Left lung (tissue), 10 donors: ENCODE results near the gene PADI2. TPM values are rescaled to one million over a fixed set of nuclear protein-coding genes. Genes with fewer than 3 reads are reported as not detected.

Source experiments
- ATAC-seq: fragments of 200-7000 bp; cut with Tn5 transposase; one replicate; pipeline ENCODE4 v1.9.1; 2020; ENCODE audit warnings: moderate library complexity
- DNase-seq, 4 donors: peaks; one replicate each; pipeline ENCODE4 v3.0.0-alpha.2; 2013 to 2020
- H3K27ac ChIP-seq, 2 donors: fragments of 200-600 bp; sonication (generic) in 1 of 2; one replicate each; pipeline versions ENCODE4 v1.5.0 to v1.8.0; 2020 to 2021
- H3K27me3 ChIP-seq, 2 donors: fragments of 200-600 bp; sonication (generic) in 1 of 2; one replicate each; pipeline versions ENCODE4 v1.5.0 to v1.8.0; 2020 to 2021
- H3K36me3 ChIP-seq, 2 donors: fragments of 200-600 bp; sonication (generic) in 1 of 2; one replicate each; pipeline versions ENCODE4 v1.5.0 to v1.8.0; 2020 to 2021
- H3K4me1 ChIP-seq, 2 donors: fragments of 200-600 bp; one replicate each; pipeline ENCODE4 v1.8.0; 2021
- H3K4me3 ChIP-seq, 2 donors: fragments of 200-600 bp; sonication (generic) in 1 of 2; one replicate each; pipeline versions ENCODE4 v1.5.0 to v1.8.0; 2020 to 2021; ENCODE audit warnings: mild to moderate bottlenecking in 1 of 2
- H3K9me3 ChIP-seq, 2 donors: fragments of 200-600 bp; sonication (generic) in 1 of 2; one replicate each; pipeline versions ENCODE4 v1.5.0 to v1.8.0; 2020 to 2021
- CTCF ChIP-seq, 2 donors: fragments of 200-600 bp; sonication (generic) in 1 of 2; IDR thresholded peaks; one replicate each; pipeline versions ENCODE4 v1.5.0 to v1.8.0; 2021; ENCODE audit warnings: antibody characterized with exemption in 2 of 2
- intact Hi-C, 2 donors: fragments of 100-400 bp; cut with DNase I; formaldehyde crosslinking; loops; one replicate each; pipeline versions ENCODE4 v1.11.2 to v1.14.2; 2022
- polyA plus RNA-seq, 6 donors: library from polyadenylated mRNA; unstranded; fragments of 120-200 nt; gene quantifications; one replicate each; pipeline ENCODE4 v1.2.1, GENCODE V29; 2013; ENCODE audit not compliant: insufficient read length in 6 of 6
- total RNA-seq, 2 donors: library from RNA; stranded (reverse); fragmentation: NEBNext Ultra II Directional; extraction: Animal tissue kit (Norgen Biotek cat#: 25700); gene quantifications; one replicate each; pipeline ENCODE4 v1.2.1, GENCODE V29; 2021
- donor health status: DM: no; HTN: yes; CAD: no.
- donor health status: DM: no; HTN: no; CAD: no.

The PADI2 gene
- total and polyA plus RNA-seq, 8 donors, result 2.2 to 35.4 (median 10.6) TPM

DNA sequence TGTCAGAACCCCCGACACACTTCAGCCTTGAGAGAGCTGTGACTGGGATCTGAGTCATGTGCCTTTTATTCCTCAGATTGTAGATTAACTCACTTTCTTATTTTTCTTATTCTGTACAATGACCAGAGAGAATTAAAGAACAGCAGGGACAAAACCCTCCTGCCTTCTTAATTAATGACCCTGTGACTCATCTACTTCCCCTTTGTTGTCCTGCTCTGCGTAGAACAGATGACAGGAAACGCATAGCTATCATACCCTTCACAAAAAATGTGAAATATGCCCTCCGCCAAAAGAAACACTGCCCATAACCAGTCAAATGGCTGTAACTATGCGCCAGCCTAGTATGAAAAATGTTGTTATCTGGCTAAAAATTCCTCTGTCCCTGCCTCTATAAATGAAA is 9.1 kb upstream of the PADI2 start:
- no peak for DNase-seq
- intact Hi-C loops, result no loop called here

GRCh38 chr1:17125756-17126237 is 6.5 kb upstream of the PADI2 start:
- intact Hi-C loops, result loop anchor here in 1 of 2 donors (2.0 kb wide), 1 partner anchor 111 kb away; no protein-coding TSS in a partner anchor
- DNase-seq, result peak; percentile 76 to 97 (median 90)
- no peaks in the 10 kb centered on the region for H3K9me3 ChIP-seq
- TF ChIP-seq CTCF (IDR thresholded peaks at IDR 0.05), result peak; percentile 93 to 96
- no peak overlapping the region for H3K27ac ChIP-seq
- H3K36me3 ChIP-seq, result no peaks in the 10 kb centered on the region
- ATAC-seq, result peak; percentile 92
- peaks cover 0 to 53% of the 10 kb centered on the region in 2 donors for H3K4me1 ChIP-seq
- peaks cover 0 to 8% of the 10 kb centered on the region in 2 donors for H3K27me3 ChIP-seq
- no peak overlapping the region for H3K4me3 ChIP-seq

More for the DNA sequence above, 9.1 kb upstream of the PADI2 start:
- Histone ChIP-seq H3K4me1 (peaks cover 0 to 27% of the 10 kb centered on the region in 2 donors), H3K36me3 (no peaks in the 10 kb centered on the region), H3K9me3 (no peaks in the 10 kb centered on the region), H3K27ac (peak overlapping the region; percentile 20 to 80), H3K4me3 (no peak overlapping the region), H3K27me3 (peaks cover 0 to 11% of the 10 kb centered on the region in 2 donors)
- no peak for TF ChIP-seq CTCF (IDR thresholded peaks at IDR 0.05)
- peak; percentile 72 for ATAC-seq

DNA sequence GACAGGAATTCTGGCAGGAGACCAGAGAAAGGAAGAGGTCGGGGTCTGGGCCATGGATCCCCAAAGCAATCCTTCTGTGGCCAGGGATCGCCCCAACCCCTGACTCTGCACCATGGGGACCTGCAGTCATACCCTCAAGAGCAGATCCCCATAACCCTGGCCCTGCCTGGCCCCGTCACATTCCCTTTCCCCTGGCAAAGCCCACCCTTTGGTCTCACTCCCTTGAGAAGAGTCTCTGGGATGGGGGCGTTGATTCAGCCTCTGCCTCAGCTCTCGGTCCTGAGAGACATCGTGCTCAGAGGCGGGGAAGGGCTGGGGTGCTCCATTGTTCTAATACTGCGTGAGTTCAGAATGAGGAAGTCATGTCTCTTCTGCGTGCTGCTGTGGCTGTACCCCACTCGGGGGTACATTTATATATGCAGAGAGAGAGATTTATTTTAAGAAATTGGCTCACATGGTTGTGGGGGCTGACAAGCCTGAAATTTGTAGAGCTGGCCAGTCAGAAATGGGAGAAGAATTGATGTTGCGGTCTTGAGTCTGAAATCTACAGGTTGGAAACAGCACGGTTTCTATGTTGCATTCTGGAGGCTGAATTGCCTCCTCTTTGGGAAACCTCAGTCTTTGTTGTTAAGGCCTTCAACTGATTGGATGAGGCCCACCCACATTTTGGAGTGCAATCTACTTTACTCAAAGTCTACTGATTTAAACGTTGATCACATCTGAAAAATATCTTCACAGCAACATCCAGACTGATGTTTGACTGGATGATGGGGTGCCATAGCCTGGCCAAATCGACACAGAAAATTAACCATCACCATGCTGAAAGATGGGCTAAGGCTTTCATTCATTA is 4.2 kb upstream of the PADI2 start:
- no peak overlapping the region for H3K4me3 ChIP-seq
- TF ChIP-seq CTCF (IDR thresholded peaks at IDR 0.05), result no peak
- no peaks in the 10 kb centered on the region for H3K9me3 ChIP-seq
- ATAC-seq, result no peak
- intact Hi-C loops, result no loop called here
- peaks cover 10 to 26% of the 10 kb centered on the region in 2 donors for H3K27me3 ChIP-seq
- no peak overlapping the region for H3K27ac ChIP-seq
- no peaks in the 10 kb centered on the region for H3K36me3 ChIP-seq
- H3K4me1 ChIP-seq, result peaks cover 3 to 66% of the 10 kb centered on the region in 2 donors
- DNase-seq, result peak in 1 of 4 donors; percentile 58

GRCh38 chr1:17122521-17123164 is 3.4 kb upstream of the PADI2 start:
- Histone ChIP-seq H3K4me1 (peaks cover 3 to 66% of the 10 kb centered on the region in 2 donors), H3K27me3 (peaks cover 16 to 33% of the 10 kb centered on the region in 2 donors), H3K36me3 (no peaks in the 10 kb centered on the region), H3K4me3 (no peak overlapping the region), H3K9me3 (no peaks in the 10 kb centered on the region), H3K27ac (no peak overlapping the region)
- no peak for ATAC-seq
- intact Hi-C loops, result no loop called here
- peak in 1 of 4 donors; percentile 51 for DNase-seq
- TF ChIP-seq CTCF (IDR thresholded peaks at IDR 0.05), result no peak

DNA sequence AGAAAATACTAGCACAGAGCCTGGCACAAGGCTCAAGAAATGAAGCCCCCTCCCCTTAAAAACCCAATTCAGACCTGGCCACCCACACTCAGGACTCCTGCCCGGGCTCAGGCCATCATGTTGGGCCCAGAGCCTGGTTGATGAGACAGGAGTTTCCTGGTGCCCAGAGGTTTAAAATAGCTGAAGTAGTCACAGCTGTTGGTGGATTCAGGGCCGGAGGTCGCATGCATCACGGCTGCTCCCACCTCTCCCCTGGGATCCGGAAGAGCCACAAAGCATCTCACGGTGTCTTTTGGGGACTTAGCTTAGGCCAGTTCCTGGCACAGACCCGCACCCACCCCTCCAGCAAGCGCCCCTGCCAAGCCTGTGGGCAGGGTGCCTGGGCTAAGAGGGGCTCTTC is 2.6 kb upstream of the PADI2 start:
- intact Hi-C loops, result no loop called here
- H3K9me3 ChIP-seq, result no peaks in the 10 kb centered on the region
- peaks cover 3 to 65% of the 10 kb centered on the region in 2 donors for H3K4me1 ChIP-seq
- peak overlapping the region in 1 of 2 donors; percentile 45 for H3K27ac ChIP-seq
- TF ChIP-seq CTCF (IDR thresholded peaks at IDR 0.05), result no peak
- no peaks in the 10 kb centered on the region for H3K36me3 ChIP-seq
- ATAC-seq (no peak), DNase-seq (peak in 1 of 4 donors; percentile 49)
- H3K4me3 ChIP-seq, result no peak overlapping the region
- peaks cover 20 to 39% of the 10 kb centered on the region in 2 donors for H3K27me3 ChIP-seq
